GM20431 (cell line): ENCODE measurements around the gene OPN3.

Experiments
- in situ Hi-C: fragments of 300-500 bp; cut with MseI, MboI; formaldehyde crosslinking; loops from one replicate; pipeline ENCODE4 v1.15.0; 2020; ENCODE audit warnings: low sequenced_read_pairs; ENCODE audit not compliant: unreplicated experiment

Gene OPN3

DNA sequence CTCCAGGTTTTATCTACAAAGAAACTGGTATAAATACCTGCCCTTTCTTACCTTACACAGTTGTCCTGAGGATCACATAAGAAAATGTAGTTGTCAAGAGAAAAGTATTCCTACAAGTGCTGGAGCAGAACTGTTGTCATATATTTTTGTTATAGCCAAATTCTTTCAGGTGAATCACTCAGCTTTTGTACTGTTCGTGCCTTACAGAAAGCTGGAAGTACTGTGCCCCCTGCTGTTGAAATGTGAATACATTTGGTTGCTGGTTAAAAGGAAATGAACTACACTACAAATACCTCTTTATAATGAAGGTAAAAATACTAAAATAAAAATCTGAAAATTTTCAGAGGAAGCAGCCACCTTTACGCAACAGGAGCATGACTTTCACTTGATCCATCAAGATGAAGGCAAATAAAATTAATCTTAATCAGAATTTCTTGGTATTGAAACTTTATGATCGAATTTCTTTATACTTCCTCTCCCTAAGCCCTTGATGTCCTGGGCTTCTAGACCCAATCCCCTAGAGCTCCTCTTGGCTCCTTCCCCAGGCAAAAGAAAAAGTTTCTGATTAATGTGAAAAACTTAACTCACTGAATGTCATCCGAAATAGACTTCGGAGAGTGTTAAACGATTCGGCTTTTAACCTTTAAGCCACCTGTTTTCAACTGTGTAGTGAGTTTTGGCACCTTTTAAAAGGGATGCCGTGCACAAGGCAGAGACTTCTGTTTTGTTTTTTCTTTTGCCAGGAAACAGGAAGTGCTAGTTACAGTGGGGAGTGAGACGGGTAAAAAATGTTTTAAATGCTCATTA, 12.5 kb downstream of the OPN3 start:
- in situ Hi-C loops, result no loop called here

DNA sequence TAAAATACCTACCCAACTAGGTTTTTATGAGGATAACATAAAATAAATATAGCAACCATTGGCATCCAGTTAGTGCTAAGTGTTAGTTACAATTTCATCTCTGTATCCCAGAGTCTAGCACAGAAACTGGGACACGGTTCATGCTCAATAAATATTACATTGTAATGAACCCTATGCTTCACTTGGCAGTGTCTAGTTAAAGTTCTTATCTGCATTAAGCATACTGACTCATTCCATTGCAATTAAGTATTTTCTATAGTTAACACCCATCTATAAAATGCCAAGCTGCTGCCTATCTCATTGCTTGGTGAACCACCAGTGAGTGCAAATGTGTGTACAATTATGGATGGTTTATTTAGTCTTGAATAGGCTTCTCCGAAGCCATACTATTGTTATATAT, 15.2 kb downstream of the OPN3 start:
- in situ Hi-C loops, result loop anchor here (25.0 kb wide), 2 partner anchors 212 to 362 kb away; partner anchors contain the start of genes EXO1 and MAP1LC3C

DNA sequence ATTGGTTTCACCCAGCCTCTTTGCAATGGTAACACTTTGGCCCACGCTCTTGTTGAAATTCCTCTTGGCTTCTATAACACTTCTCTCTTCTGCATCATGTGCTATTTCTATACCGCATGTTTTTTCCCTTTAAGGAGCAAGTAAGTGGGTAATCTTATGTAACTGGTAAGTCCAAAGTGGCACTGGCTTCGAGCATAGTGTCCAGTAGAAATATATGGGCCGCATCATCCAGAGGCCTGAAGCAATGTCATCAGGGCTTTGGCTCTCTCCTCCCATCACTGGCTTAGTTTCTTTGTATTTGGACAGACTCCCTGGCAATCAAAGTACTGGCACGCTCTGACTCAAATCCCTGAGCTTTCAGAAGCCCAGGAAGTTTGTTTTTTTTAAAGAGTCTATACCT, 17.5 kb downstream of the OPN3 start:
- in situ Hi-C loops, result loop anchor here (25.0 kb wide), 2 partner anchors 215 to 365 kb away; partner anchors contain the start of genes EXO1 and MAP1LC3C

DNA sequence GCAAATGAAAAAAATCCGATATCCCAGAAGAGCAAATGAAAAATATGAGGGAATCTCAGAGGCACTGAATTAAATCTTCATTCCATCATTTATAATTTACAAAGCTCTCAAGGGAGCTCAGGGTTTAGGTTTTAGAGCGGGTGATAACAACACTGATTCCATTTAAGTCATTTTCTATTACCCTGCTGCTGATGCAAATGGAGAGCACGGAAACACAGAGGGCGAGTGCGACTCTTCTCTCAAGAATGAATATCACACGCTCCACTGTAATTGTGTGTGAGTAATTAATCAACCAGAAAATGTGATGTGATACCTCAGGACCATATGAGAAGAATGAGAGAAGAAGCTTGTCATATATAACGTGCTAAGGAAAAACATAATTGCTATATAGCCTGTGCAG, 22.7 kb downstream of the OPN3 start:
- in situ Hi-C loops, result loop anchor here (25.0 kb wide), 2 partner anchors 220 to 370 kb away; partner anchors contain the start of genes EXO1 and MAP1LC3C

DNA sequence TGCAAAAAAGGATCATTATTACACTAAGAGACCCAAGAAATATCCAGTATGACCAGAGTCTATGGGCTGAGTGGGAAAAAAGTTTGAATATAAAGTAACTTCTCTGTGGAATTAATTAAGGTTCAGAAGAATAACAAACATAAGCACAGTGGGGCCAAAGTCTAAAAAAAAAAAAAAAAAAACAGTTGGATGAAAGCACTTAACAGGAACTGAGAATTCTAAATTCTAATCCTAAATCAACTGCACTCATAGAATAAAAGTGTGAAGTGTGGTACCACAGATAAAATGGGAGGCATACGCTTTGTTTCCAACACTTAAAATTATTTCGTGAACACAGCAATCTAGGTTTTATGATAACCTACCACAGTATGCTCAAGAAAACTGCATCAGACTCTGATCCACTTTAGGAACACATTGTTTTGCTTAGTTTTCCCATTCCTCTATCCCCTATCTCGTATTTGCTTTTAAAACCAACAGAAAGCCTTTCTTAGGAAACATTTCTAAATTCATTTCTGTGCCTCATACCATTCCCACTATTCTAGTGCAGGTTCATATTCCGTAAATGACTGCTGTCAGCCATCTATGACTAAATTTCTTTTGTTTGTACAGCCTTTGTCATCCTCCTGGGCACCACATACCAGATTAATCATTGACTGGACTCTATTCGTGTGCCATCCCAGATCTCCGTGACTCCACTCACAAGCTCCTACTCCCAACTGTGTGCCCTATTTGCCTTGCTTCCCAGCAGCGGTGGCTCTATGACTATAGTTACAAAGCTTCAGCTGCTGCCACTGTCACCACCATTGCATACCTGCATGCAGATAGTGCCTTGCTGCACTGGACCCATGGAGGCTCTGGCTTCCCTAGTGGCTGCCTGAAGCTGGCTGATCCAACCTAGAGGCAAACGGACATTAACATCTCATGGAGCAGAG, 24.9 kb downstream of the OPN3 start:
- in situ Hi-C loops, result loop anchor here (25.0 kb wide), 2 partner anchors 222 to 372 kb away; partner anchors contain the start of genes EXO1 and MAP1LC3C

DNA sequence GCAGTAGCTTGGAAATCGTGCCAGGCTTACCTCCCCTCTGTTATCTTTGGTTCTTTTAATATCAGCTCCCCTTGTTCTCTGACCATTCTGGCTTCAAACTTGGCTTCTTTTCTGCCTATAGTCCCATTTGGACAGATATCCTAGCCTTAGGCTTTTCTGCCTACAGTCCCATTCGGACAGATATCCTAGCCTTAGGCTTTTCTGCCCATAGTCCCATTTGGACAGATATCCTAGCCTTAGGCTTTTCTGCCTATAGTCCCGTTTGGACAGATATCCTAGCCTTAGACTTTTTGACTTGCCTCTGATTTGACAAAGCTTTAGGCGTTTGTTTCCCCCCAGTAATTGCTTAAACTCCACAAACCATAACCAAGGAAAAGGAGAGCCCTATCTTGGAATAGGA, 25.6 kb downstream of the OPN3 start:
- in situ Hi-C loops, result loop anchor here (25.0 kb wide), 2 partner anchors 223 to 373 kb away; partner anchors contain the start of genes EXO1 and MAP1LC3C

DNA sequence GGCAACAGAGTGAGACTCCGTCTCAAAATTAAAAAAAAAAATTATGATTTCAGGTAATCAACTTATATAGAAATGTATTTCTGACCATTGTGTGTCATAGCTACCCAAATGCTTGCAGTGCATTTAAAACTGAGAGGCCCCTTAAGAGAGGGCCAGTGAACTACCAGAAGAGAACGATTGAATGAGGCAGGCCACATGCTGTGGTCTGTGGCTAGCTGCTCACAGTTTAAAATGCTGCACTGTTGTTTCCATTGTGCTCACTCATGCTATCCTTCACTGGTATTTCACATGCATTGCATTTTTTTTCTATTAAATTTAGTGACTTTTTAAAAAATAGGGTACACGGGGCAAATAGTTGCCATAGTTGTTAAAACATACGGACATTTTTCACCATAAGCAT, 26.0 kb downstream of the OPN3 start:
- in situ Hi-C loops, result loop anchor here (25.0 kb wide), 2 partner anchors 223 to 373 kb away; partner anchors contain the start of genes EXO1 and MAP1LC3C

DNA sequence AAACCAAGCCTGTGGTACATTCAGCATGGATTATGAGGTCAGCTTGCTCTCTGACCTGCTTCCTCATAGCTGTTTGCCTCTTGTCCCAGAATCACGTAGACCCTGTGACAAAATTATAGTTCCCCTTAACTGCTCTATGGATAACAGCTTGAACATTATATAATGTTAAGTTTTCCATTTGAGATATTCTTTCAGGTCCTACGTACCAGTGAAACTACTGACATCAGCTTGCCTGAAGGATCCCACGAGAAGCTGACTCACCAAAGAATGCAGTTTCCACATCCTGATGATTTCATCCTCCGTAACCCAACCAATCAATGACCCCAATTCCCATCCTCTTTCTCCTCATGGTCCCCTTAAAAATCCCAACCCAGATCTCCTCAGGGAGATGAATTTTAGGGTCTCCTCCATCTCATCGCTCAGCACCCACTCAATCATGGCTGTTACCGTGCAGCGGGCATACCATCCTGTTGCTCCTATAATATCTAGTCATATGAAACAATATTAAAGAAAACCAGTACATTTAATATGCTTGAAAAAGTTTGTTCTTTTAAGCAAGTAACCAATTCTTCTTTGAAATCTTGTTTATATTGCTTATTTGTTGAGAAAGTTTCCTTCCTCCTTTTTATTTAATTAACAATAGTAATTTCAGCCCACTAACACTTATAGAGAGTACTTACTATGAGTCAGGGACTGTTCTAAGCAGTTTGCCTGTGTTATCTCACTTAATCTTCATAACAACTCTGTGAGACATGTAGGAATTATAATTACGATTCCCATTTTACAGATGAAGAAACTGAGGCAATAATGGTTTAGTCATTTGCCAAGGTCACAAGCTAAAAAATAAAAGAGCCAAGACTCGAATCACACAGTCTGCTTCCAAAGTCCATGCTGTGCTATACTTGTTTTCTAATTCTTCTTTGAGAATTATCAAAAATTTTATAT, 27.4 kb downstream of the OPN3 start:
- in situ Hi-C loops, result loop anchor here (25.0 kb wide), 2 partner anchors 224 to 374 kb away; partner anchors contain the start of genes EXO1 and MAP1LC3C

DNA sequence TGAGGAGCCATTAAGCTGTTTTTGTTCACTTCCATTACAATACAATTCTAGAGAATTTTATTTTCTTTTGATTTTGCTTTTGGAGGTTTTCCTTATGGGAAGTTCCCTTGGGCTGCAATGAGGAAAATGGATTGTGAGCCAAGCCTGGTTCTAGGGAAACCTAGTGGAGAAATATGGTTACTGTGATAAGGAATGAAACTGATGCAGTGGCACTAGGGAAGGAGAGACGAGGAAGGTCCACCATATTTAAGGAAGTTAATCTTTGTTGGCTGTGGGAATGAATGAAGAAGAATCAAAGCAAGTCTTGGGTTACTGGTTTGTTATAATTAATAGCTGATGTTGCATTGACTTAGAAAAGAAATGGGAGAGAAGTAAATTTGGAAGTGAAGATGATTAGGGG, 28.4 kb downstream of the OPN3 start:
- in situ Hi-C loops, result loop anchor here (25.0 kb wide), 2 partner anchors 226 to 376 kb away; partner anchors contain the start of genes EXO1 and MAP1LC3C

DNA sequence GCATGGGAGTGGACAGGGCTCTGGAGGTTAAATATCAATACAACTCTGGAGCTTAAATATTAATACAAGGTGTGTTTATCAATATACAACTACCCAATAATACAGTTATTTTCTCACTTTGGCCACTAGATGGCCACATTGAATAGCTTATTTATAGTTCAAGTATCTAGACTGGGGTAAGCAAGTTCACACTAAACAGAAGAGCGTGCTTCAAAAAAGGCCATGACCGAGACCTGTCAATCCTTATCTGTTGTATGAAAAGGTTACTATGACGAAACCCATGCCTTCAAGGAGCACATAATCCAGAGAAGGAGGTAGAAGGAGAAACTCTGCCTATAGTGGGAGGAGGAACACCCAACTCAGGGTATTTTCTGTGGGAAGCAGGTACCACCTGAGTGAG, 29.1 kb downstream of the OPN3 start:
- in situ Hi-C loops, result loop anchor here (25.0 kb wide), 2 partner anchors 226 to 376 kb away; partner anchors contain the start of genes EXO1 and MAP1LC3C

DNA sequence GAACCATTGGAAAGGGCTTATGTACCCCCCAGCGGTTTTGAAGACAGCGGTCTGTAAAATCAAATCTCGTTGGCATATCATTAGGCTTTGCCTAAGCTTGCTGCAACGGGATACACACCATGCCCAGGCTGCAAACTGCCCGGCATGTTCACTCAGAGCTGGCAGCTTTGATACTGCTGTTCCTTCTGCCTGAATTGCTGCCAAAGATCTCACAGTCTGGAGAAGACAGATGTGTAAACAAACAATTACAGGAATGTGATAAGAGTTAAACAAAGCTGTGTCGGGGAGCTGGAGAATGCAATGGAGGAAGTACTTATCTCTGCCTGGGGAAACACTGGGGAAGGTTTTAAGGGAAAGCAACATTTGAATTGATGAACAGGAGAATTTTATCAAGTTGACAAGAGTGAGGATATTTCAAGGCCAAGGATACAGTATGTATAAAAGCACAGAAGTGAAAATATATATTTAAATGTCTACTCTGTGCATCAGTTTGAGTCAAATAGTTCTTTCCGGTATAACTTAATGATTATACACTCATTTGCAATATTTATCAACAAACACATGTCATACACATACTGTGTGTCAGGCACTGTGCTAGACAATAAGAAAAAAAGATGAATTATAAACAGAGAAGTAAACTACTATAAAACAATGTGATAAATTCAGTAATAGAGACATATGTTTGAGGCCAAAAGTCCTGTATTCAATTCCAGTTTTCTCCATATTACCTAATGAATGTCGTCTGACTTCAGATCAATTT, 29.9 kb downstream of the OPN3 start:
- in situ Hi-C loops, result loop anchor here (25.0 kb wide), 2 partner anchors 227 to 377 kb away; partner anchors contain the start of genes EXO1 and MAP1LC3C

DNA sequence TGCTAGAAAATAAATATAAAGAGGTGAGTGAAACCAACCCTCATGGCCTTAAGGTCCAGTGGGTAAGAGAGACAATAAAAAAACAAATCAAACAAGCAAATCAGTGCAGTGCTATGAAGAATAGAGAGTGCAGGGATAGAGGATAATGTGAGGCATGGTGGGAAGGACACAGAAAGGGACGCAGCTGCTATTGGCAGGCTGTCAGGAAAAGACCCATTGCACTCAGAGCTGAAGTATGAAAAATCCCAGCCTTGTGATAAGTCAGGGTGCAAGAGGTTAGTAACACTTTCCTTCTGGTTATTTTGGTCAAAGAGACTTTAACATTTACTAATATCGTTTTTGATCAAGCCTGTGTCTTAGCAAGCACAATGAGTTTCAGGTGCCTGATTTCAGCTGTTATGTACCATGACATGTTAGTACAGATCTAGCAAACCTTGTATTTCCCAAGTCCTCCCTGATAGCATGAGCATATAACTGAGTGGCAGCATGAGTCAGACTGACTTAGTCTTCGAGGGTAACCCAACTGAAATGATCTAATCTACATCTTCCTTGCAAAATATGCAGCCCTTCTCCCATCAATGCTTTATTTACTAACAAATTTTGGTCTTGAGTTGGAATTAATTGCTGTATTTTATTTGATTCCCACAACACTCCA, 31.7 kb downstream of the OPN3 start:
- in situ Hi-C loops, result loop anchor here (25.0 kb wide), 2 partner anchors 229 to 379 kb away; partner anchors contain the start of genes EXO1 and MAP1LC3C

DNA sequence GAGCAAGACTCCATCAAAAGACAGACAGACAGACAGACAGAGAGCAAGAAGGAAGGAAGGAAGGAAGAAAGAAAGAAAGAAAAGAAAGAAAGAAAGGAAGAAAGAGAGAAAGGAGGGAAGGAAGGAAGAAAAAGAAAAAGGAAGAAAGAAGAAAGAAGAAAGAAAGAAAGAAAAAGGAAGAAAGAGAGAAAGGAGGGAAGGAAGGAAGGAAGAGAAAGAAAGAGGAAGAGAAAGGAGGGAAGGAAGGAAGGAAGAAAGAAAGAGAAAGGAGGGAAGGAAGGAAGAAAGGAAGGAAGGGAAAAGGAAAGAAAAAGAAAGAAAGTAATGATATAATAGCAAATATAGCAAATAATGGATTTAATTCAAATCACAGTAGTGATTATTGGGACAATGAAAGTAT, 32.7 kb downstream of the OPN3 start:
- in situ Hi-C loops, result loop anchor here (25.0 kb wide), 2 partner anchors 230 to 380 kb away; partner anchors contain the start of genes EXO1 and MAP1LC3C

DNA sequence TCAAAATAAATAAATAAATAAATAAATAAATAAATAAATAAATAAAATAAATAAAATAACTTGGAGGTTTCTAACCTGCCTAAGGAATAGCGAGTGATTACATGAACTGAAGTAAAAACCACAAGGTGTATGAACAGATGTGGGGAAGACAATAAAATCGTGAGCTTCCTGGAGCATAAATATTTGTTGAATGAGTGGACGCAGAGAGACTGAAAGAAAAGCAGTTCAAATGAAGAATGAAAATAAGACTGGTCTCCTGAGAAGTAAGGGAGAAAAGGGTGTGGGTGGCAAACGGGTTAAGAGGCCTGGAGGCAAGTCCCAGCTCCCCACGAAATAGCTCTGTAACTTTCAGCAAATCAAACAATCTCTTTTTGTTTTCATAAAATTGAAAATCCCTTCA, 33.6 kb downstream of the OPN3 start:
- in situ Hi-C loops, result loop anchor here (25.0 kb wide), 2 partner anchors 231 to 381 kb away; partner anchors contain the start of genes EXO1 and MAP1LC3C

DNA sequence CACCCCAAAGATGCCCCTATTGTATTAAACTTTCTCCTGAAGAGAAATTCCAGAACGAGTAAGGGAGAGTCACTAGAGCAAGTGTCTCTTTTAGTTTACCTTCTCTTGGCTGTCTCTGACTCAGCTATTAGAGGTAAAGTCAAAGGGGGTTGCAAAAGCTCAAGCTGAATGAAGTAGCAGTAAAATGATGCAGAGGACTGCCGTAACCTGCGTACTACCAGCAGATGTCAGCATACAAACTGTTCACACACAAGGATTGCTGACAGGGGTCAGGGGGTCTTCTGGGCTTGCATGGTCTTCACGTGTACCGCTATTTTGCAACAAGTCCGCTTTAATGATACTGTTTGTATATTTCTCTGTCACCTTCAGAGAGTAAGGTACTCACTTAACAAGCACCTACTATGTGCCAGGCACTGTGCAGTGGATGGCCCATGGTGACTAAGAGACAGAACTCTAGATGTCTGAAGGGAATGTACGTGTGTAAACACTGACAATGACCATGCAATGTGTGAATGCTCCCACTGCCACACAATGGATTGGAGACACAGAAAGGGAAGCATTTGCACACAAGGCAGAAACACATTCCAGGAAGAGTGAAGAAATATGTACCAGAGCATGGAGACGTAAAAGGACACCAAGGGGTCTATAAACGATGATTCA, 34.9 kb downstream of the OPN3 start:
- in situ Hi-C loops, result loop anchor here (25.0 kb wide), 2 partner anchors 232 to 382 kb away; partner anchors contain the start of genes EXO1 and MAP1LC3C

DNA sequence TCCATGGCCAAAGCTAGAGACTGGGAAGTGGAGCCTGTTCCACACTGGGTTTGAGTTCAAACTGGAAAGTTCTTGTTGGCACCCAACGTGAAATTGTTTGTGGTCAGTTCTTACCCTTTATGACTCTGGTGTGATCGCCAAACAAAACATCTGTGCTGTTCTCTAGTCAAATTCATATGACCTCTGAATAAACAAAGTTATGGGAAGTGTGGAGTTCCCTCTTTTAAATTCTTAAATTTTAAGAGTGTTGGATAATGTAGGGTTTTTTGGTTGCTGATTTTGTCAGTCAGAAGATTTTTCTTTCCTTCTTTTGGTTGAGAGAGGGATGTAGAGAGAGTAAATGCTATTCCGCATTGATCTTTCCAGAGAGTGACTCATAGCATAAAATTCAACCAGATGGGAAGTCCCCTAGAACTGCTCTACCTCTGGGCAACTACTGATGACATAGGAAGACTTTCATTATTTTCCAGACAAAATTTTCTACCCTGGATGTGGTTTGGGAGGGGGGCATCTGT, 36.4 kb downstream of the OPN3 start:
- in situ Hi-C loops, result loop anchor here (25.0 kb wide), 2 partner anchors 234 to 384 kb away; partner anchors contain the start of genes EXO1 and MAP1LC3C
